ENCODE data around the gene COX5A. TPM values are rescaled to one million over a fixed set of nuclear protein-coding genes. Genes with fewer than 3 reads are reported as not detected.
A peak's percentile ranks its signal among the peaks of the same experiment; 100 is the strongest.
"Not testable (repeated sequence)": the region's sequence is repeated elsewhere in the genome, so short reads cannot be mapped to it uniquely, and the experiment has no call there.

COX5A gene
- total RNA-seq, 3 donors from 2014 or later = 55.6 to 73.8 (median 58.3) TPM

GRCh38 chr15:74890665-74890960 is 47.3 kb downstream of the COX5A start:
- Histone ChIP-seq H3K4me3 (peak overlapping the region; percentile 88 to 97 (median 91)), H3K27ac (peak overlapping the region; percentile 77 to 89), H3K27me3 (no peaks in the 10 kb centered on the region), H3K36me3 (no peaks in the 10 kb centered on the region), H3K9me3 (no peaks in the 10 kb centered on the region), H3K4me1 (peaks cover 0 to 7% of the 10 kb centered on the region in 2 donors)
- TF ChIP-seq POLR2AphosphoS5 (IDR thresholded peaks at IDR 0.05) = no peak
- TF ChIP-seq POLR2A (IDR thresholded peaks at IDR 0.05) = no peak
- TF ChIP-seq CTCF (IDR thresholded peaks at IDR 0.05) = no peak
- DNase-seq (ENCODE audit: low spot score in 2 of 2) = no peak
- intact Hi-C loops (cut with DNase I; ENCODE audit: low total_unique reads) = no loop called here

GRCh38 chr15:74889883-74890664 is 47.8 kb downstream of the COX5A start, which contains the start of gene MPI:
MPI (plus strand) TSS chr15:74890042; CDS start chr15:74890074, 32 bp downstream.
- intact Hi-C loops (cut with DNase I; ENCODE audit: low total_unique reads) = no loop called here
- Histone ChIP-seq H3K27ac (peak within 1 kb of the TSS; percentile 77 to 89), H3K9me3 (no peaks in the 10 kb centered on the region), H3K4me3 (peak within 1 kb of the TSS; percentile 88 to 97 (median 91)), H3K36me3 (no peaks in the 10 kb centered on the region), H3K4me1 (peaks cover 0 to 7% of the 10 kb centered on the region in 2 donors), H3K27me3 (no peaks in the 10 kb centered on the region)
- peak; percentile 47 to 74 for DNase-seq (ENCODE audit: low spot score in 2 of 2)
- TF ChIP-seq POLR2AphosphoS5 (IDR thresholded peaks at IDR 0.05) (peak in 1 of 3 donors; percentile 46), POLR2A (IDR thresholded peaks at IDR 0.05) (no peak), CTCF (IDR thresholded peaks at IDR 0.05) (peak; percentile 13 to 39 (median 31))

- intact Hi-C loops (cut with DNase I; ENCODE audit: low total_unique reads) = no loop called here
- H3K4me3 ChIP-seq = peak overlapping the region; percentile 88 to 97 (median 91)
- no peaks in the 10 kb centered on the region for H3K36me3 ChIP-seq
- no peaks in the 10 kb centered on the region for H3K27me3 ChIP-seq
- DNase-seq (ENCODE audit: low spot score in 2 of 2) = no peak
- no peak for TF ChIP-seq POLR2AphosphoS5 (IDR thresholded peaks at IDR 0.05)
- TF ChIP-seq CTCF (IDR thresholded peaks at IDR 0.05) = no peak
- TF ChIP-seq POLR2A (IDR thresholded peaks at IDR 0.05) = no peak
- no peaks in the 10 kb centered on the region for H3K9me3 ChIP-seq
- peak overlapping the region; percentile 77 to 89 for H3K27ac ChIP-seq
- H3K4me1 ChIP-seq = peaks cover 0 to 7% of the 10 kb centered on the region in 2 donors
These were observed 48.4 kb downstream of the COX5A start for GRCh38 chr15:74889390-74889882.

GRCh38 chr15:74888716-74889115 is 49.2 kb downstream of the COX5A start:
- H3K27me3 ChIP-seq = no peaks in the 10 kb centered on the region
- H3K4me1 ChIP-seq = peaks cover 0 to 7% of the 10 kb centered on the region in 2 donors
- H3K9me3 ChIP-seq = no peaks in the 10 kb centered on the region
- peak overlapping the region in 1 of 3 donors; percentile 97 for H3K4me3 ChIP-seq
- intact Hi-C loops (cut with DNase I; ENCODE audit: low total_unique reads) = no loop called here
- no peak for DNase-seq (ENCODE audit: low spot score in 2 of 2)
- no peaks in the 10 kb centered on the region for H3K36me3 ChIP-seq
- TF ChIP-seq POLR2AphosphoS5 (IDR thresholded peaks at IDR 0.05) (no peak), CTCF (IDR thresholded peaks at IDR 0.05) (no peak), POLR2A (IDR thresholded peaks at IDR 0.05) (no peak)
- H3K27ac ChIP-seq = peak overlapping the region in 1 of 2 donors; percentile 89

- intact Hi-C loops (cut with DNase I; ENCODE audit: low total_unique reads); DNase-seq (ENCODE audit: low spot score in 2 of 2): not testable (repeated sequence)
These were observed 50.2 kb downstream of the COX5A start for GRCh38 chr15:74887537-74888193.

More at GRCh38 chr15:74887537-74888193, 50.2 kb downstream of the COX5A start:
- not testable (repeated sequence) for H3K36me3 ChIP-seq, H3K9me3 ChIP-seq, H3K27ac ChIP-seq, H3K27me3 ChIP-seq, H3K4me1 ChIP-seq, H3K4me3 ChIP-seq

Data from breast epithelium (tissue), 4 donors.